ENCODE measurements around the gene ANO7.
A peak's percentile ranks its signal among the peaks of the same experiment; 100 is the strongest.

The ANO7 gene

GRCh38 chr2:241257419-241258032 lies 69.0 kb downstream of the ANO7 start:
- DNase-seq = no peak

GRCh38 chr2:241258505-241259280 lies 70.2 kb downstream of the ANO7 start:
- no peak for DNase-seq

GRCh38 chr2:241260911-241261310 lies 72.4 kb downstream of the ANO7 start:
- DNase-seq = no peak

- no peak for DNase-seq
Measured at GRCh38 chr2:241261628-241262027, 73.2 kb downstream of the ANO7 start.

GRCh38 chr2:241263061-241263460 lies 74.6 kb downstream of the ANO7 start:
- DNase-seq = no peak

GRCh38 chr2:241265506-241265905 lies 77.0 kb downstream of the ANO7 start:
- no peak for DNase-seq

GRCh38 chr2:241267249-241268067 lies 79.0 kb downstream of the ANO7 start:
- DNase-seq = no peak

- DNase-seq = no peak
Measured at GRCh38 chr2:241268306-241268705, 79.8 kb downstream of the ANO7 start.

- DNase-seq = no peak
Measured at GRCh38 chr2:241268716-241269445, 80.4 kb downstream of the ANO7 start.

GRCh38 chr2:241269707-241270520 lies 81.4 kb downstream of the ANO7 start:
- no peak for DNase-seq

- no peak for DNase-seq
Measured at GRCh38 chr2:241270531-241270930, 82.1 kb downstream of the ANO7 start.

- DNase-seq = peak; percentile 42
Measured at GRCh38 chr2:241271706-241272302, 83.3 kb downstream of the ANO7 start.

GRCh38 chr2:241272303-241273209 lies 84.1 kb downstream of the ANO7 start:
- peak; percentile 43 for DNase-seq

GRCh38 chr2:241273210-241274020 lies 84.9 kb downstream of the ANO7 start:
- no peak for DNase-seq

- no peak for DNase-seq
Measured at GRCh38 chr2:241274127-241274526, 85.7 kb downstream of the ANO7 start.

Data from effector CD4-positive, alpha-beta T cell (primary cell).